ENCODE results near the gene MAP6D1.
"Not testable (repeated sequence)": the region's sequence is repeated elsewhere in the genome, so short reads cannot be mapped to it uniquely, and the experiment has no call there.

MAP6D1 gene

GRCh38 chr3:183796372-183796771, 29.0 kb downstream of the MAP6D1 start:
- DNase-seq = no peak

GRCh38 chr3:183794452-183794851, 30.9 kb downstream of the MAP6D1 start:
- no peak for DNase-seq

- DNase-seq = no peak
Observed at GRCh38 chr3:183792976-183793375, 32.4 kb downstream of the MAP6D1 start.

- DNase-seq = no peak
Observed at GRCh38 chr3:183790700-183791099, 34.7 kb downstream of the MAP6D1 start.

GRCh38 chr3:183789826-183790225, 35.6 kb downstream of the MAP6D1 start:
- DNase-seq = no peak

- not testable (repeated sequence) for DNase-seq
Observed at GRCh38 chr3:183784503-183784902, 40.9 kb downstream of the MAP6D1 start.

GRCh38 chr3:183782576-183783276, 42.7 kb downstream of the MAP6D1 start:
- no peak for DNase-seq

GRCh38 chr3:183781246-183781645, 44.1 kb downstream of the MAP6D1 start:
- no peak for DNase-seq

- DNase-seq = no peak
Observed at GRCh38 chr3:183779896-183780465, 45.4 kb downstream of the MAP6D1 start.

- DNase-seq = no peak
Observed at GRCh38 chr3:183777016-183777618, 48.3 kb downstream of the MAP6D1 start.

- DNase-seq = not testable (repeated sequence)
Observed at GRCh38 chr3:183776451-183776850, 48.9 kb downstream of the MAP6D1 start.

GRCh38 chr3:183775781-183776180, 49.6 kb downstream of the MAP6D1 start:
- DNase-seq = no peak

- DNase-seq = no peak
Observed at GRCh38 chr3:183774631-183775030, 50.7 kb downstream of the MAP6D1 start.

GRCh38 chr3:183769453-183769852, 55.9 kb downstream of the MAP6D1 start:
- DNase-seq = no peak

- no peak for DNase-seq
Observed at GRCh38 chr3:183768114-183768513, 57.3 kb downstream of the MAP6D1 start.

- peak; percentile 68 to 78 for DNase-seq
Observed at GRCh38 chr3:183766745-183767606, 58.4 kb downstream of the MAP6D1 start.

- no peak for DNase-seq
Observed at GRCh38 chr3:183766107-183766506, 59.3 kb downstream of the MAP6D1 start.
